A549 (cell line): ENCODE data around the gene TRIO. TPM values are rescaled to one million over a fixed set of nuclear protein-coding genes. Genes with fewer than 3 reads are reported as not detected.

Experiments
- ATAC-seq, 2 experiments: fragments of 200-7000 bp in 1 of 2; fragments of >200 bp in 1 of 2; cut with Nextera tagmentation in 1 of 2; cut with Tn5 transposase in 1 of 2; 3 replicates each; pipeline versions ENCODE4 v1.8.0 to v1.9.1; 2018 to 2020; ENCODE audit warnings: mild to moderate bottlenecking in 1 of 2, moderate library complexity in 1 of 2
- CTCF ChIA-PET: fragments of 300-600 bp; sonication (Branson Sonifier 250); formaldehyde crosslinking; extraction: SDS; loops from one replicate; lab custom pipeline; 2021; ENCODE audit warnings: antibody characterized with exemption, inconsistent platforms; lab: Yijun Ruan, JAX
- POLR2A ChIA-PET: fragments of 350-600 bp; formaldehyde crosslinking; extraction: SDS; loops from one replicate; lab custom pipeline; 2021; ENCODE audit warnings: antibody characterized with exemption, inconsistent platforms; lab: Yijun Ruan, JAX
- DNase-seq, 2 experiments: peaks; one replicate each; pipeline versions ENCODE4 v3.0.0 to v3.0.0-alpha.2; 2011 to 2016; ENCODE audit warnings: low read depth in 1 of 2, low spot score in 1 of 2
- FAIRE-seq: peaks from 2 replicates; lab custom pipeline; 2011; peaks lifted over from hg19 to GRCh38; lab: Jason Lieb, UNC
- H3K27ac ChIP-seq, 2 experiments: fragments of >200 bp; sonication (Bioruptor Twin); formaldehyde crosslinking; 3 replicates each; pipeline ENCODE4 v1.5.1; 2016 to 2017
- H3K4me1 ChIP-seq: fragments of >200 bp; sonication (Bioruptor Twin); formaldehyde crosslinking; 3 replicates; pipeline ENCODE4 v1.6.1; 2016
- H3K4me2 ChIP-seq: fragments of >200 bp; sonication (Bioruptor Twin); formaldehyde crosslinking; 3 replicates; pipeline ENCODE4 v1.6.1; 2016
- H3K4me3 ChIP-seq: fragments of >200 bp; sonication (Bioruptor Twin); formaldehyde crosslinking; 3 replicates; pipeline ENCODE4 v1.5.1; 2016
- H3K9me3 ChIP-seq: fragments of >200 bp; sonication (Bioruptor Twin); formaldehyde crosslinking; 3 replicates; pipeline ENCODE4 v1.6.1; 2016
- ATOH8 ChIP-seq: fragments of 250-450 bp; sonication (Bioruptor Pico); IDR thresholded peaks from 2 replicates; pipeline ENCODE4 v1.5.0; 2020; ENCODE audit warnings: low read depth, mild to moderate bottlenecking, moderate library complexity
- BCL3 ChIP-seq: fragments of >200 bp; sonication (Bioruptor Twin); formaldehyde crosslinking; IDR thresholded peaks from 3 replicates; pipeline ENCODE4 v1.6.1; 2016
- EHMT2 ChIP-seq: fragments of 200-600 bp; sonication (generic); IDR thresholded peaks from 2 replicates; pipeline ENCODE4 v1.6.1; 2016; ENCODE audit warnings: antibody characterized with exemption, low read depth, mild to moderate bottlenecking, moderate library complexity
- HDAC2 ChIP-seq: fragments of 200-600 bp; sonication (generic); IDR thresholded peaks from 2 replicates; pipeline ENCODE4 v1.6.1; 2016
- HOXA7 ChIP-seq: fragments of 250-450 bp; sonication (Bioruptor Pico); IDR thresholded peaks from 2 replicates; pipeline ENCODE4 v1.5.0; 2020; ENCODE audit warnings: mild to moderate bottlenecking, moderate library complexity
- HOXB5 ChIP-seq: fragments of 250-450 bp; sonication (Bioruptor Pico); IDR thresholded peaks from 2 replicates; pipeline ENCODE4 v1.5.0; 2020; ENCODE audit warnings: mild to moderate bottlenecking, moderate library complexity
- JUN ChIP-seq, 2 experiments: fragments of >200 bp; sonication (Bioruptor Twin); formaldehyde crosslinking; IDR thresholded peaks; 2 replicates in 1 of 2; 3 replicates in 1 of 2; pipeline ENCODE4 v1.6.1; 2016 to 2017
- NPAS2 ChIP-seq: fragments of 250-450 bp; sonication (Bioruptor Pico); IDR thresholded peaks from 2 replicates; pipeline ENCODE4 v1.8.0; 2022; ENCODE audit warnings: mild to moderate bottlenecking, moderate library complexity, borderline replicate concordance
- RCOR1 ChIP-seq: fragments of 150-350 bp; IDR thresholded peaks from 2 replicates; pipeline ENCODE4 v1.6.1; 2014; ENCODE audit warnings: antibody characterized with exemption, low read length, low read depth
- REST ChIP-seq: fragments of 200-600 bp; sonication (generic); IDR thresholded peaks from 2 replicates; pipeline ENCODE4 v1.6.1; 2016; ENCODE audit warnings: antibody characterized with exemption, mild to moderate bottlenecking, moderate library complexity
- RNF2 ChIP-seq: fragments of 200-600 bp; sonication (generic); IDR thresholded peaks from 2 replicates; pipeline ENCODE4 v1.6.1; 2016; ENCODE audit warnings: low read depth, mild to moderate bottlenecking, antibody characterized with exemption, moderate library complexity, borderline replicate concordance
- WGBS: methylation state at CpG from one replicate; pipeline ENCODE4 v1.1.6; 2017; ENCODE audit errors: missing lambda C conversion rate; 5-methylcytosine and 5-hydroxymethylcytosine counted together
- polyA plus RNA-seq, 4 experiments: library from polyadenylated mRNA; depleted of rRNA in 3 of 4; stranded (reverse); fragments of >200 nt; fragmentation: RNase III in 1 of 4; extraction: RNeasy Plus Mini Kit Qiagen cat#74134 plus additional on column Dnase treatment in 1 of 4; gene quantifications; 2 replicates in 3 of 4; 3 replicates in 1 of 4; pipeline ENCODE4 v1.2.3, GENCODE V29; 2011 to 2017

TRIO gene
- polyA plus RNA-seq, 2 of the 4 experiments (the other 2 are of a cell fraction) = 47.5 to 79.0 TPM

DNA sequence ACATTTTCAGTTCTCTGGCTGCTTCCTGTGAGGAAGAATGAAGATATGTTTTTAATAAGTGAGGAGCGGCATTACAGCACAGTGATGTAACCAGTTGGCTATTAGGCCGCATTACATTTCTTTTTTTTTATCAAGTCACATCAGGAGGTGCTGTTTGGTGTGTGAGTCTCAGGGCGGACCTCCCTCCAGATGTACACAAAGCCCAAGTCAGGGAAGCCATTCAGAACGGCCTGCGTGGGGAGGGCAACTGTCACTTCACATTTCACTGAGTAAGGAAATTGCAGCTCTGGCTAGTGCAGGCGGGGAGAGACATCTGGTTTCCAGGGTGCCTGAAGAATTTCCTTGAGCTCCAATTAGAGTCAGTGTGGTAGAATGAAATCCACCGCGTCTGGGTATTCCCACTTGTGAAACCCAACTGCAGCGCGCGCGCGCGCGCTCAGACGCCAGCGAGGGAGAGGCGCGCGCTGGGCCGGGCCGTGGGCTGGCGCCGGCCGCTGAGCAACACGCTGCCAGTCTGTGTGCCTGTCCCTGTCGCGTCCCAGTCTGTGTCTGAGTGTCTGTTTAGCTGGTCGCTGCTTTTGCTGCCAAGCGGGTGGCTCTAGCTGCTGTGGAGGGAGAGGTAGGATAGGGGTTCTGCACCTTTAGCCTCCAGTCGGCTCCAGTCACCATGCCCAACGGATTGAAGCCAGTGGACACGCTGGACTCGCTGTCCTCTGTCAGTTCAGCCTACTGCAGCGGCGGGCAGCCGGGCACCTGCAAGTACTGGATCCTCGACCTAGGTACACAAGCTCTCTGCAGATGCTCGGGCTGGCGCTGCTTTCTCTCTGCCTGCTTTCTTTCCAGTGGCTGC, 297.7 kb downstream of the TRIO start:
- CTCF ChIA-PET = interaction anchor here (0.8 kb wide), 1 partner anchor 12 kb away, joined by 3 read pairs; no protein-coding TSS in a partner anchor
- TF ChIP-seq HDAC2 (no peak), RCOR1 (no peak), HOXA7 (CRISPR knock-in tag) (no peak), NPAS2 (CRISPR knock-in tag) (no peak), RNF2 (no peak), EHMT2 (no peak), JUN (IDR thresholded peaks at IDR 0.05) (no peak)
- no peaks in the 10 kb centered on the region for H3K9me3 ChIP-seq
- peaks cover 8% of the 10 kb centered on the region; the same call in 2 of the 3 replicates for H3K4me1 ChIP-seq
- no peak overlapping the region for H3K27ac ChIP-seq
- POLR2A ChIA-PET = no interaction called here
- DNase-seq (no peak), FAIRE-seq (no peak), ATAC-seq (no peak)
- 95% methylated on average over 40 of the region's 40 CpGs for WGBS
- no peak overlapping the region for H3K4me3 ChIP-seq
- H3K4me2 ChIP-seq = no peak overlapping the region

DNA sequence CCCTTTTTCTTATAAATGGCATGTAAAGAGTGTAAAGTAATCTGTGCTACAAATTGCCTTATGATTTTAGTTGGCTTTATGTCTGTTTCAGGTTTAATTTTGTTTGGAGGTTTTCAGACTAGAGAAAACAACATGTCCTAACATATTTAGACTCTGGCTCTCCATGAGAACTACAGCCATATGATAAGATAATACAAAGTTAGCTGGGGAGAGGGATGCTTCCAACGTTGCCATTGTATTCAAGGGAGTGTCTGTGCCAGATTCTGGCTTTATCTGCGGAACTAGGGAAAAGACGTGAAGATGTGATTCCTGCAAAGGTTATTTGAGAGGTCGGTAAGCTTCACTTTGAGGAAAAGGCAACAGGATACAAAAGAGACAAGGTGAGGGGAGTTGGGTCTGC, 298.5 kb downstream of the TRIO start:
- H3K9me3 ChIP-seq = no peaks in the 10 kb centered on the region
- H3K4me3 ChIP-seq = no peak overlapping the region
- WGBS = 88% methylated on average over 4 of the region's 4 CpGs
- no peak overlapping the region for H3K4me2 ChIP-seq
- FAIRE-seq (no peak), ATAC-seq (no peak), DNase-seq (no peak)
- H3K27ac ChIP-seq = no peak overlapping the region
- ChIA-PET POLR2A (no interaction called here), CTCF (interaction anchor here (0.9 to 1.1 kb wide), 2 partner anchors 10 to 11 kb away, joined by 3 to 5 read pairs; no protein-coding TSS in a partner anchor)
- TF ChIP-seq HOXB5 (CRISPR knock-in tag) = no peak
- peaks cover 8% of the 10 kb centered on the region; the same call in 2 of the 3 replicates for H3K4me1 ChIP-seq

GRCh38 chr5:14442536-14442935, 299.4 kb downstream of the TRIO start:
- ChIA-PET POLR2A (interaction anchor here (0.6 kb wide), 1 partner anchor 106 kb away, joined by 7 read pairs; no protein-coding TSS in a partner anchor), CTCF (interaction anchor here (1.1 kb wide), 1 partner anchor 9 kb away, joined by 5 read pairs; no protein-coding TSS in a partner anchor)
- H3K9me3 ChIP-seq = no peaks in the 10 kb centered on the region
- FAIRE-seq = no peak
- no peak for TF ChIP-seq BCL3
- TF ChIP-seq HDAC2 = no peak
- no peak for TF ChIP-seq ATOH8 (CRISPR knock-in tag)
- TF ChIP-seq RCOR1 = no peak
- TF ChIP-seq REST = no peak
- TF ChIP-seq JUN (IDR thresholded peaks at IDR 0.05) = no peak
- WGBS = 87% methylated on average over 5 of the region's 5 CpGs
- ATAC-seq = no peak
- H3K4me3 ChIP-seq = no peak overlapping the region
- no peak overlapping the region for H3K4me2 ChIP-seq
- peaks cover 8% of the 10 kb centered on the region; the same call in 2 of the 3 replicates for H3K4me1 ChIP-seq
- no peak for DNase-seq
- H3K27ac ChIP-seq = no peak overlapping the region
